OCI-LY3 (cell line): ENCODE results near the gene PLD4.

Experiments used
- H2AFZ ChIP-seq: fragments of 200-600, 300-600 bp; shearing (Covaris generic); 2 replicates; pipeline ENCODE4 v1.6.0; 2014; ENCODE audit warnings: antibody characterized with exemption, low read depth, low read length
- H3K27ac ChIP-seq: fragments of 200-600, 300-600 bp; sonication (generic); 2 replicates; pipeline ENCODE4 v1.5.1; 2014; ENCODE audit warnings: mild to moderate bottlenecking, low read length, moderate library complexity, mixed read lengths
- H3K27me3 ChIP-seq: fragments of 200-600, 300-600 bp; sonication (generic); 2 replicates; pipeline ENCODE4 v1.6.1; 2014; ENCODE audit warnings: low read depth, low read length, mixed read lengths
- H3K36me3 ChIP-seq: fragments of 200-600, 300-600 bp; sonication (generic); replicated peaks from 2 replicates; pipeline ENCODE3; 2014; ENCODE audit warnings: low read depth, low read length, mixed read lengths
- H3K4me1 ChIP-seq: fragments of 300-600, 200-600 bp; sonication (generic); 2 replicates; pipeline ENCODE4 v1.6.1; 2014; ENCODE audit warnings: low read length, mixed read lengths
- H3K4me2 ChIP-seq: fragments of 200-600, 300-600 bp; sonication (generic); 2 replicates; pipeline ENCODE4 v1.6.1; 2014; ENCODE audit warnings: low read length, mixed read lengths
- H3K4me3 ChIP-seq: fragments of 300-600, 200-600 bp; sonication (generic); 2 replicates; pipeline ENCODE4 v1.5.1; 2014; ENCODE audit warnings: antibody characterized with exemption, mild to moderate bottlenecking, low read length, moderate library complexity
- H3K79me2 ChIP-seq: fragments of 300-600, 200-600 bp; shearing (Covaris generic); 2 replicates; pipeline ENCODE4 v1.6.1; 2014; ENCODE audit warnings: mild to moderate bottlenecking, low read length, mixed read lengths
- H3K9ac ChIP-seq: fragments of 300-600, 200-600 bp; shearing (Covaris generic); 2 replicates; pipeline ENCODE4 v1.6.0; 2014; ENCODE audit warnings: mild to moderate bottlenecking, low read length, moderate library complexity
- H3K9me3 ChIP-seq: fragments of 200-600, 300-600 bp; shearing (Covaris generic); 2 replicates; pipeline ENCODE4 v1.6.1; 2014; ENCODE audit warnings: low read length, mixed read lengths; ENCODE audit not compliant: insufficient read depth
- H4K20me1 ChIP-seq: fragments of 200-600, 300-600 bp; sonication (generic); 2 replicates; pipeline ENCODE4 v1.6.1; 2016; ENCODE audit warnings: low read length, mixed read lengths; ENCODE audit not compliant: insufficient read depth
- EZH2phosphoT487 ChIP-seq: fragments of 200-600 bp; shearing (Covaris generic); IDR thresholded peaks from 2 replicates; pipeline ENCODE4 v1.6.1; 2018; ENCODE audit warnings: antibody characterized with exemption, mixed run types, low read depth
- TF ChIP-seq, protein P1 (sequence below): fragments of 200-600, 300-600 bp; sonication (generic); IDR thresholded peaks from 2 replicates; pipeline ENCODE4 v1.5.1; 2014; ENCODE audit warnings: antibody characterized with exemption, low read length, low read depth

Gene PLD4

DNA sequence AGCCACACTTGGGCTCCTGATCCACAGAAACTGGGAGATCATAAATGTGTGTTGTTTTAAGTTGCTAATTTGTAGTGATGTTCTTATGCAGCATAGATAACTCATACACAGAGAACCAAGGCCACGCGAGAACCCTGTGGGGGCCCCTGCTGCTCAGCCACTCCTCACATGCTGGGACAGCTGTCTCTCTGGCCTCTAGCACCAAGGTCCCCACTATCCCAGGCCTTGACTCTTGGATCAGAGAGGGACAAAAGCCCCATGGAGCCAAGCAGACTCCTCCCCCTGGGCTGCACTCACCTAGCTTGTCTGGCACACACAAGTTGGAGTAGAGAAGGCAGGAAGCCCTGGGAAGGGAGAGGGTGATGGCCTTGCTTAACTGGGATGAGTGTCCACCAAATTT, 11.3 kb downstream of the PLD4 start:
- Histone ChIP-seq H3K4me1 (0 out of 2 replicates have a peak, but pooled peaks cover 6% of the 10 kb centered on the region), H3K9me3 (no peaks in the 10 kb centered on the region), H3K4me2 (no peak overlapping the region), H3K27me3 (peaks cover 41% of the 10 kb centered on the region), H3K36me3 (peaks cover 14% of the 10 kb centered on the region), H3K27ac (no peak overlapping the region), H3K79me2 (no peaks in the 10 kb centered on the region), H4K20me1 (peaks cover 6% of the 10 kb centered on the region; the same call in 1 of the 2 replicates), H3K9ac (no peak overlapping the region), H3K4me3 (no peak overlapping the region), H2AFZ (no peak overlapping the region)
- no peak for TF ChIP-seq EZH2phosphoT487
- TF ChIP-seq, protein P1, sequence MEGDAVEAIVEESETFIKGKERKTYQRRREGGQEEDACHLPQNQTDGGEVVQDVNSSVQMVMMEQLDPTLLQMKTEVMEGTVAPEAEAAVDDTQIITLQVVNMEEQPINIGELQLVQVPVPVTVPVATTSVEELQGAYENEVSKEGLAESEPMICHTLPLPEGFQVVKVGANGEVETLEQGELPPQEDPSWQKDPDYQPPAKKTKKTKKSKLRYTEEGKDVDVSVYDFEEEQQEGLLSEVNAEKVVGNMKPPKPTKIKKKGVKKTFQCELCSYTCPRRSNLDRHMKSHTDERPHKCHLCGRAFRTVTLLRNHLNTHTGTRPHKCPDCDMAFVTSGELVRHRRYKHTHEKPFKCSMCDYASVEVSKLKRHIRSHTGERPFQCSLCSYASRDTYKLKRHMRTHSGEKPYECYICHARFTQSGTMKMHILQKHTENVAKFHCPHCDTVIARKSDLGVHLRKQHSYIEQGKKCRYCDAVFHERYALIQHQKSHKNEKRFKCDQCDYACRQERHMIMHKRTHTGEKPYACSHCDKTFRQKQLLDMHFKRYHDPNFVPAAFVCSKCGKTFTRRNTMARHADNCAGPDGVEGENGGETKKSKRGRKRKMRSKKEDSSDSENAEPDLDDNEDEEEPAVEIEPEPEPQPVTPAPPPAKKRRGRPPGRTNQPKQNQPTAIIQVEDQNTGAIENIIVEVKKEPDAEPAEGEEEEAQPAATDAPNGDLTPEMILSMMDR = no peak

DNA sequence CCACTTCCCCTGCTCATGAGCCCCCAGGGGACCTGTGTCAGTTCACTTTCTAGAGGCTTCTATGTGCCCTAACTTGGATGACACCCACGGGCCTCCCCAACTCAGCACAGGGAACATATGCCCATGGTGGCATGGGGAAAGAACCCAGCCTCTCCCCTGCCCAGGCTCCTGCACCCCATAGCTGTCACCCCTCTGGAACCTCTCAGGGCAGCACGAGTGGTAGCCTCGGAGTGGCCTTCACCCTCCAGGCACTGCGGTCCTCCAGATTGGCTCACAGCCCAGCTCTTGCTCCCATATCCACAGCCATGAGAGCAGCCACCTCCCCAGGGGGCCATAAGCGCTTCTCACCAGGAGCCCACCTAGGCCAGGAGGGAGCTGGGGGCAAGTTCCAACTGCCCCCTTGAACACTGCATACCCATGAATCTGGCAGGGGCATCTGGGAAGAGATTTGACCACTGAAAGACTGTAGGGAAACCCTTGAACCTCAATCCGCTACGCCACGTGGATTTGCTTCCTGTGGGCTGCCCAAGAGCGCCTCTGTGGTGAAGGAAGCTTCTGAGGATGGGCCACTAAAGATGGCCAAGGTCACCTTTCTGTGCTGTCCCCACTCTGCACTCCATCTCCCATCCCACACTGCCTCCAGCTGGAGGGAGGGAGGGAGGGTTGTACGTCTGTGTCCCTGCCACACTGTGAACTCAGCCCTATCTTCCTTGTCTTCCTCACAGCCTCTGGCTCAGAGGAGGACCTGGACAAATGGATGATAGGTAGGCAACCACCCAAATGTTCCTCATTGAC, 11.9 kb downstream of the PLD4 start:
- peaks cover 12% of the 10 kb centered on the region for H3K36me3 ChIP-seq
- TF ChIP-seq, protein P1 = peak; percentile 9; the same call in 1 of the 2 replicates
- TF ChIP-seq EZH2phosphoT487 = no peak
- no peak overlapping the region for H3K4me2 ChIP-seq
- H3K9me3 ChIP-seq = no peaks in the 10 kb centered on the region
- peaks cover 43% of the 10 kb centered on the region for H3K27me3 ChIP-seq
- 0 out of 2 replicates have a peak, but pooled peaks cover 4% of the 10 kb centered on the region for H4K20me1 ChIP-seq
- H2AFZ ChIP-seq = no peak overlapping the region
- 0 out of 2 replicates have a peak, but pooled peaks cover 6% of the 10 kb centered on the region for H3K4me1 ChIP-seq
- H3K79me2 ChIP-seq = no peaks in the 10 kb centered on the region
- no peak overlapping the region for H3K4me3 ChIP-seq
- H3K9ac ChIP-seq = no peak overlapping the region
- H3K27ac ChIP-seq = no peak overlapping the region

DNA sequence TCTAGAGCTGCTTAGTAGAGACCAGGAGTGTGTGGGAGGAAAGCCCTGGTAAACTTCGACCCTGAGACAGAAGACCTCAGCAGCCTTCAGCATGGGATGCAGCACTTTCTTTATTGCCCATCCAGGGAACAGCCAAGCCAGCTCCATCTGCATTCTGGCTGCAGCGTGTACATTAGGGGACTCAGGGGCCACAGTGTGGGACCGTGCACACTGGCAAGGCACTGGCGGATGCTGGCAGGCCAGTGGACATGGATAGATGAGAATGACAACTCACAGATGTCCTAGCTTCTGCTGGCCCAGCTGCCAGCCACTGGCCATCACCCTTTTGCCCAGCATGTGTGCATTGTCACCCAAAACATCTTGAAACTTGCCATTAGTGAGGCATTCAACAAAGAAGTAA, 12.5 kb downstream of the PLD4 start:
- Histone ChIP-seq H3K27me3 (peaks cover 43% of the 10 kb centered on the region), H2AFZ (no peak overlapping the region), H3K9ac (no peak overlapping the region), H3K36me3 (peaks cover 6% of the 10 kb centered on the region), H4K20me1 (0 out of 2 replicates have a peak, but pooled peaks cover 4% of the 10 kb centered on the region), H3K4me1 (0 out of 2 replicates have a peak, but pooled peaks cover 6% of the 10 kb centered on the region), H3K79me2 (no peaks in the 10 kb centered on the region), H3K4me2 (no peak overlapping the region), H3K9me3 (no peaks in the 10 kb centered on the region), H3K4me3 (no peak overlapping the region), H3K27ac (no peak overlapping the region)
- TF ChIP-seq, protein P1 = no peak
- TF ChIP-seq EZH2phosphoT487 = no peak

DNA sequence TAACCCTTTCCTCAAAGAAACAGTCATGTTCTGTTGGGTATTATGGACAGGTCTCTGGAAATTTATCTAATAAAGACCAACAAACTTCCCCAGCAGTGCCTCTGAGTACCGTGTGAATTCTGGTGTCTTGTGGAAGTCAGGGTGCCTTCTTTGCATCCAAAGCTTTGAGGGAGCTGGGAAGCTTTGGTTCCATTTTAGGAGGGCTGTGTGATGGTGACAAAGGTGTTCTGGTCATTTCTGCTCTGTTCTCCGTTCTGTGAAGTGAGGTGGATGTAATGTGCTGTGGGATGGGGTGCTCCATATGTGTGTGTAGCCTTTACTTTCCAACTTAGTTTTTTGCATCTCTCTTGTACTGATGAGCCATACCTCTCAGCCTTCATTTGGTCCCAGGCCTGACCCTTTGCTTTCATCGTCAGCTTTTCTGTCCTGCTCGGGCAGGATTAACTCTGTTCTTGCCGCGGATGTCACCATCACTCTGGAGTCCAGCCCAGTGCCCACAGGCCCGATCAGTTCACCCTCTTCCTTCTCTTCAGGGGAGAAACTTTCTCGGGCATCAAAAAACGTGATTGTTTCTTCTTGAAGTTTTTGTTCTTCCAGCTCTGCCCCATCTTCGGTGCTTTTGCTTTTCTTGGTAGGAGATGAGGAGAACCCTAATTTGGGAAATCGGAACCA, 13.2 kb downstream of the PLD4 start:
- Histone ChIP-seq H3K4me3 (no peak overlapping the region), H3K9ac (no peak overlapping the region), H3K79me2 (no peaks in the 10 kb centered on the region), H3K27me3 (peaks cover 43% of the 10 kb centered on the region), H3K4me1 (0 out of 2 replicates have a peak, but pooled peaks cover 6% of the 10 kb centered on the region), H2AFZ (no peak overlapping the region), H3K36me3 (no peaks in the 10 kb centered on the region), H3K9me3 (no peaks in the 10 kb centered on the region), H3K4me2 (no peak overlapping the region), H4K20me1 (0 out of 2 replicates have a peak, but pooled peaks cover 4% of the 10 kb centered on the region), H3K27ac (no peak overlapping the region)
- TF ChIP-seq, protein P1 = no peak
- TF ChIP-seq EZH2phosphoT487 = no peak
